GM23248 (cell line): ENCODE measurements around the gene MEGF11.

ENCODE experiments used
- EZH2 ChIP-seq: fragments of 200-600 bp; sonication (generic); IDR thresholded peaks from 2 replicates; pipeline ENCODE4 v1.6.1; 2018; ENCODE audit warnings: antibody characterized with exemption, mild to moderate bottlenecking; ENCODE audit not compliant: insufficient read depth, poor library complexity, severe bottlenecking
- EZH2phosphoT487 ChIP-seq: fragments of 200-600 bp; sonication (generic); IDR thresholded peaks from 2 replicates; pipeline ENCODE4 v1.6.1; 2018; ENCODE audit warnings: antibody characterized with exemption, moderate library complexity, mild to moderate bottlenecking, low read depth; ENCODE audit not compliant: insufficient read depth

DNA sequence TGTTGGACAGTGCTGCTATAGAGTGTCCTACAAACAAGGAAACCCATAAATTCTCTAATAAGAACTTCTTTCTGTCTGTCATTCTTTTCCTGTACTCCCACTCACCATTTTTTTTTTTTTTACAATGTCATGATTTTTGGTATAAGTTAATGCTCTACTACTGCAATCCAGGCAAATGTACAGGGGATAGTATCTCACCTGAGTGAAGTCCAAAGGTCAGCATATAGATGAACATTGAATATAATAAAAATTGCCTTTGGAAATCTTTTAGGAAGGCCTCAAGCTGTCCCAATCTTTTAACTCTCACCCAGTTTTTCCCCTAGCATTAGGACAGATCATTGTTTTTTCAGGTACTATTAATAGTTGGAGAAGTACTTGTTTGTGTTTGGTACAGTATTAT, 405.6 kb downstream of the MEGF11 start:
- no peak for TF ChIP-seq EZH2phosphoT487
- no peak for TF ChIP-seq EZH2
